OCI-LY3 (cell line): ENCODE results near the gene OLA1.

Experiments used
- CTCF ChIP-seq: fragments of 200-600, 300-600 bp; sonication (generic); IDR thresholded peaks from 2 replicates; pipeline ENCODE4 v1.5.1; 2014; ENCODE audit warnings: antibody characterized with exemption, low read length, low read depth
- EZH2phosphoT487 ChIP-seq: fragments of 200-600 bp; shearing (Covaris generic); IDR thresholded peaks from 2 replicates; pipeline ENCODE4 v1.6.1; 2018; ENCODE audit warnings: antibody characterized with exemption, mixed run types, low read depth

- TF ChIP-seq CTCF (no peak), EZH2phosphoT487 (no peak)
These were observed 68.1 kb downstream of the OLA1 start for GRCh38 chr2:174180165-174180724.
